Neural progenitor cell (in vitro differentiated cells): ENCODE results near the gene RPUSD1.

Experiments used
- EZH2 ChIP-seq: fragments of 200-600 bp; sonication (generic); IDR thresholded peaks from 2 replicates; pipeline ENCODE4 v1.6.1; 2017; ENCODE audit warnings: antibody characterized with exemption, mild to moderate bottlenecking, moderate library complexity
- TF ChIP-seq, protein P1 (sequence below): fragments of 200-600 bp; sonication (generic); IDR thresholded peaks from 2 replicates; pipeline ENCODE4 v1.5.1; 2017; ENCODE audit warnings: antibody characterized with exemption, mild to moderate bottlenecking

DNA sequence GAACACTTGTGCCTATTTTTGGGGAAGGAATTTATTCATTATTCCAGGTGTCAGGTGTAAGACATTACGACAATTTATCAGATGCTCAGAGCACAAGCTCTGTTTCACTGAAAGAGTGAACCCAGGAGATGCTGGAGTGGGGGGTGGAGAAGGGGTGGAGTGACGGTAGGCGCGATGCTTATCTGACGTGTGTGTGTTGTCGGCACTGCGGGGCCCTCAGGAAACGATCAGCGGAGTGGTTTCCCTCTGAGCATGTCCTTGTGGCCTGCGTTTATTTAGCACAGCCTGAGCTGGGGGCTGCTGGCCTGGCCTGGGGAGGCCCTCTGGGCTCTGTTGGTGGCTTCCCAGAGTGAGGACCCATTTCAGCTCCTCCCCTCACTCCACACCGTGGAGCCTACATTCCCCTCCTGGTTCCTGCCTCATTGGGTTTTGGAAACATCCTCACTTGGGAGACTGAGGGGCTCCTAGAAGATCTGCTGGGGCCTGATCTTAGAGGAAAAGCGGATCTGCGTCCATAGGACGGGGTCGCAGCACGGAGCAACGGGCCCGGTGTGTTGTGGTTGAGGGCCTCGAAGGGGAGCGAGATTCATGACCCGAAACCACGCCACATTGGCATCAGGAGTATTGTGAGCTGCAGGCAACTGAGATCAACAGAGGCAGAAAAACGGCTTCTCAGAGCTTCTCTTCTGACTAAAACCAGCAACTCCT lies 31.3 kb upstream of the RPUSD1 start:
- TF ChIP-seq, protein P1, sequence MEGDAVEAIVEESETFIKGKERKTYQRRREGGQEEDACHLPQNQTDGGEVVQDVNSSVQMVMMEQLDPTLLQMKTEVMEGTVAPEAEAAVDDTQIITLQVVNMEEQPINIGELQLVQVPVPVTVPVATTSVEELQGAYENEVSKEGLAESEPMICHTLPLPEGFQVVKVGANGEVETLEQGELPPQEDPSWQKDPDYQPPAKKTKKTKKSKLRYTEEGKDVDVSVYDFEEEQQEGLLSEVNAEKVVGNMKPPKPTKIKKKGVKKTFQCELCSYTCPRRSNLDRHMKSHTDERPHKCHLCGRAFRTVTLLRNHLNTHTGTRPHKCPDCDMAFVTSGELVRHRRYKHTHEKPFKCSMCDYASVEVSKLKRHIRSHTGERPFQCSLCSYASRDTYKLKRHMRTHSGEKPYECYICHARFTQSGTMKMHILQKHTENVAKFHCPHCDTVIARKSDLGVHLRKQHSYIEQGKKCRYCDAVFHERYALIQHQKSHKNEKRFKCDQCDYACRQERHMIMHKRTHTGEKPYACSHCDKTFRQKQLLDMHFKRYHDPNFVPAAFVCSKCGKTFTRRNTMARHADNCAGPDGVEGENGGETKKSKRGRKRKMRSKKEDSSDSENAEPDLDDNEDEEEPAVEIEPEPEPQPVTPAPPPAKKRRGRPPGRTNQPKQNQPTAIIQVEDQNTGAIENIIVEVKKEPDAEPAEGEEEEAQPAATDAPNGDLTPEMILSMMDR, result no peak
- TF ChIP-seq EZH2, result no peak
